Myocyte (in vitro differentiated cells): ENCODE results near the gene ARHGEF9. TPM values are rescaled to one million over a fixed set of nuclear protein-coding genes. Genes with fewer than 3 reads are reported as not detected.

Experiments
- DNase-seq: peaks from one replicate; pipeline ENCODE4 v3.0.0-alpha.2; 2012; ENCODE audit warnings: low read depth
- total RNA-seq: library from RNA; depleted of rRNA; stranded (reverse); fragments of >200 nt; gene quantifications from 2 replicates; pipeline ENCODE4 v1.2.3, GENCODE V29; 2014

ARHGEF9 gene
- total RNA-seq, 1 donor from 2014 or later = 41.9 TPM

DNA sequence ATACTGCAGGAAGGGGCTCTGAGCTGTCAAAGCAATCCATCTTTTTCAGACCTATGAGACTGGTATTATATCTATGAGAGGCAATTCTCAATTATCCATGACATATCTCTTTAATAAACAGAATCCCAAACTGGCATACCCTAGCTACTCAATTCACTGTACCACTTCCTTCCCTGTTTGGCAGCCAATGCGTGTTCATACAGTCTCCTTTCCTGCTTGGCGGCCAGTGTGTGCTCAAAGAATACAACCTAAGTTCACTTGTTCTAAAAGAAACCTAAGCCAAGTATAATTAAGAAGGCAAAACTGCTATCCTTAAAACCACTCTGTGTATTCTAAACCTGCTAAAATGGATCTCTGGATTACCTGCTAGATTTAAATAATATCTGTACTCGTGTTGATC, 38.3 kb downstream of the ARHGEF9 start:
- no peak for DNase-seq

DNA sequence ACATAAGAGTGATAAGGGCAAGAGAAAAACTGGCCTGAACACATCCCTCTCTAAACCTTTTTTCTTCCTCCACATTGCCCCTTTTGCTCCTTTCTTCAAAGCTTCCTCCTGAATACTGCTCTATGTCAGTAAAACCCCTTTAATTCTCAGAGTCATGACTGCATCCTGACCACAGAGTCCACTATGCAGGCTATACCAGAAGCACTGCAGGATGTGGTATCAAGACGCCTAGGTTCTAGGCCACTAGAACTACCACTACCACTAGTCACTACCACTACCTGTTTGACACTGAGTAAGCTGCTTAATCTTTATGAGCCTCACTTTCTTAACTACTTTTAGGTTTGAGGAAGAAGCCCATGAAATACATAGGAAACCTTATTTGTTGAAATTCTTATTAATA, 38.7 kb downstream of the ARHGEF9 start:
- no peak for DNase-seq

DNA sequence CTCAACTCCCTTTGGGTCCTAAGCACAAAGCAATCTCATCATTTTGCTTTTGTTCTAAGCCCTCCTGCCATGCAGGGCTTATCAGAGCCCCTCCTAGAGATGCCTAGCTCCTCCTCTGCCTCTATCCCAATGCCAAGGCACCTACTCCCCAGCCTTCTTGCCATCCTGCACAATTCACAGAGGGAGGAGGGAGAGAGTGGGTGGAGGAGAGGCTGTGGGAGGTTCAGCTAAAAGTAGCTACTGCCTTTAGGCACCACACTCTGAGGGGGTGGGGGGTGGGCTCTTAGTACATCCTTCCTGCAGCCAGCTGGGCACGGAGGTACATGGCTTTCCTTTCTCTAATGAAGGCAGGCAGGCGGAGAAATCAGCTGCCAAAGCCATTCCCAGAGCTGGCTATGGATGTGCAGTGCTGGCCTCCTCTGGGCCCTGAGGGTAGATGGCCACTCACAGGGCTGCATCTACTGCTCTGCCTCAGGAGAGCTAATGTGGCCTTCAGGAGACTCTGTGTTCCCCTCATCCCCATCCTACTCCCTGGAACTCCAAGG, 40.1 kb downstream of the ARHGEF9 start:
- no peak for DNase-seq

DNA sequence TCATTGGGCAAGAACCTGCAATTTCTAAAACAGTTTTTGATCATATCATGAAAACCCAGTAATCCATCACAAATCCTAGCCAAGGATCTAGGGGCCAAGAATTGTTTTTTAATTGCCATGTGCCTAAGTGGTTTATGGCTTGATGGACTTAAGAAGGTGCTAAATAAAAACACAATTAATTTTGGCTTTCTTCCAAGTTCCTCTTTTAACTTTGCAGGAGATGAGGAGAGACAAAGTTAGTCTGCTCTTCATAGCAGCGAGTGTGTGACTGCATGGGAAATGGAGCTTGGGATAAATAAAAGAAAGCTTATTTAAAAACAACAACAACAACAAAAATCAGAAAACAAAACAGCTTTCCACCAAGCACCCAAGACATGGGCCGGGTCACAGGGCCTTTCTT, 41.4 kb downstream of the ARHGEF9 start:
- no peak for DNase-seq

DNA sequence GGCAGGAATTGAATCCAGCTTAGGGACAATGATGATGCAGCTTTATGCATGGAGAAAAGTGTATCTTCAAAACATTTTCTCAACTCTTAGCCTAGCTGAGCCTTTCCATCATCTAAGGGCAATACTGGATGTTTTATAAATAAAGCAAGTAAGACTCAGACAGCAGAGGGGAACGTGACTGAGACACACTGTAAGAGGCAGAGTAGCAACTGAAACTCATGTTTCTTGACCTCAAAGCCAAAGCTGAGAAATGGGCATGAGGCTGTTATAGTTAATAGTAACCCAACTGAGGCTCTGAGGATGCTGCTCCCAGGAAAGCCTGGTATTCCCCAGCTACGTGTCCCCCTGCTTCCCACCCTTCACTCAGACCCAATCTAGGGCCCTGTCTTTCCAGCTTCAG, 44.6 kb downstream of the ARHGEF9 start:
- DNase-seq = no peak

DNA sequence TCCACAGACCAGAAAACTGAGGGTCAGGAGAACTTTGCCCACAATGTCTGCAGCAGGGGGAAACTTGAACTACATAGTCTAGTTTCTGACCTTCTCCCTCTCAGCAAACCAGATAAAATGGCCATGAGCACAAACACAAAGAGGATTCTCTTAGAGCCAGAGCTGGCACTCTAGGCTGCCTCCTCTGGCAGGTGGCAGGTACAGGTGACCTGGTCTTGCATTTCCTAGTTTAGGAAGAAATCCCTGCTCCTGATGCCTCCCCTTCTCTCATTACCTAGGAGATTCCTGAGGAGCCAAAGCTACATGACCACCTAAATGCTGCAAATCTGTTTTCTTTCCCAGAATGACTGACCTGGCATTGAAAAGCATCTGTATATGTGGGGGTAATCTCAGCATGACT, 45.1 kb downstream of the ARHGEF9 start:
- no peak for DNase-seq

DNA sequence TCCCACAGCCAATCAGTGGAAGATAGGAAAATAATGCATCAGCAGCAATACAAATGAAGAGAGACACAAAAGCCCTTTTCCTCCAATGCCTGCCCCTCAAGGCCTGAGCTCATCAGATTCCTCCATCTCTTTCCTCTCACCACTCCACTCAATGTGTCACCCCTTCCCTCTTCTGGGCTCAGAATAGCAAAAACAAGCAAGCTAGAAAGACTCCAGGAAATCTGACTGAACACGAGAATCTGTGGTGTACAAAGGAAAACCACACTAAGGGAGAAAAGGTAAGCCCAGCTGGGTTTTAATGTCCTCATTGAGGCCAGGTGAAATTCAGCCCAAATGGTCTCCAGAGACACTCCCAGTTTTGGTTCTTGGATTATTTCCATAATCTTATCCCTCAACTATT, 46.3 kb downstream of the ARHGEF9 start:
- no peak for DNase-seq

DNA sequence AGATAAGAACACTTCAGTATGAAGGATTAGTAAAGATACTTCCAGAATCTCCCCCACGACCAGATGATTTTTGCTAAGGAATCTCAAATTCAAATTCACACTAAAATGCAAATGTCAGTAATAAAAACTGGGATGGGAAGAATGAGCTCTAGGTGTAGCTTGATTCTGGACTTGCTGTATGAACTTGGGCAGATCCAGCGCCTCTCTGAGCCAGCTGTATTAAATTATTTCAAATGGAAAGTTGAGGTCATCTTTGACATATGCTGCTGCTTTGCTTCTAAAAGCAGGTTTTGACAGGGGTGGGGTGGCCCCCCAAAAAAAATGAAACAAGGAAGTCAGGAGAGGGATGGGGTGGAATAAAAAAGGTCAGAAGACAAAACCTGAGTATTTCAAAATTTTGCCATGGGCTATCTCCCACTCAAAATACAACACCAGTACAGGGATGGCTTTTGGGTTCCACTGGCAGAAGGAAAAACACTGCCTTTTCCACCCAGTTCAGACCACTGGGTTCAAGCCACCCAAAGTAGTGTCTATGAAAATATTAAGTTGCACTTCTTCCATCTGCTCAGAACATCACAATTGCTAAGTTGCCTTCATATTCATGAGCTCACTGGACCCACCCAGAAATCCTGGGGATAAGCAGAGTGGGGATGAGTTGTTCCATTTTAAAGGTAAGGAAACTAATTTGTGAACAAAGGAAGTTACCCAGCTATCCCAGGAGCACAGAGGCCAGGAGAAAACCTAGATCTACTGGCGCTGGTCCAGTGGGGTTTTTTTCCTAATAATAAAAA, 47.7 kb downstream of the ARHGEF9 start:
- DNase-seq = no peak

DNA sequence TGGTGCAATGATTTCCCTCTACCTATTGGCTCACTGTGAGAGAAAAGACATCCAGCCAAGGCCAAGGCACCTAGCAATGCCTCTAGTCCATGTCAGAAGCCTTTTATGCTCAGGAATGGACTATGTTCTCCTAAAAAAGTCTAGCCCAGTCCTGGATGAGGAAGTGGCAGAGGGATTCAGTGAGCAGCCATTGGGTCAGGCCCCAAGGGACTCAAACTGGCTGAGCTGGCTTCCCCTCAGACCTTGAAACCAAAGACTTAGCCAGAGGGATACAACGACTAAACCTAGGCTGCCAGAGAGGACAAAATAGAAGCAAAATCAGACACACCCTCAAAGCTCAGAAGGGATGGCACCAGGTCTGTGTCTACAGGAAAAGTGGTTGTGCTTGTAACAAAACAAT, 49.1 kb downstream of the ARHGEF9 start:
- DNase-seq = peak; percentile 13

DNA sequence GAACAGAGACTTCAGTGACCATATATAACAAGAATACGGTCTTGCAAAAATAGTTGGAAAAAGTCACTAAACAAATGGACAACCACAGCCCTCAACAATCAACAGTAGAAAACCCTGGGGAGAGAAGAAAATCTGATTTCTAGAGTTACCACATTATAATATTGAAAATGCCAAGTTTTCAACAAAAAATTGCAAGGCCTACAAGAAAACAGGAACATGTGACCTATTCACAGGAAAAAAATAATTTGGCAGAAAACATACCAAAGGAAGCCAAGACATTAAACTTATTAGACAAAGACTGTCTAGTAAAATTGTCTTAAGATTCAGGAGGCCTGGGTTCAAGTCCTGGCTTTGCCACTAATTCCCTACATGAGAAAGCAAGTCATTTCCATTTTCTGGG, 64.7 kb downstream of the ARHGEF9 start:
- no peak for DNase-seq

DNA sequence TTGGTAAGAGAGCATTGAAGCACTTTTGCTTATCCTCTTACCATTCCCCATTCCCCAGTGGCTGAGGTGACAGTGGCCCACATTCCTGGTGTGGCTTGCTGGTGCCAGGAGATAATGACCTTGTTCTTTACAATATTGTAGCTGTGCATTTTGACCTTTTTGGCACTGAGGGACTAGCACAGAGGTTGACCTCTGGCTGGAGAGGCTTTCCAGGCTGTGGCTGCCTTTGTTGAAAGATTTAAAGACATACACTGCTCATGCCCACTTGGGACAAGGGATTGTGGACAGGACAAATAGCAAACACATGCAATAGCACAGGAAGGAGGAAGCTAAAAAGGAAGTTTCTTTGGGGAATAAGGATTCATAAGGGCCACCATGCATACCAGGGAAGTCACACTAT, 65.4 kb downstream of the ARHGEF9 start:
- no peak for DNase-seq

DNA sequence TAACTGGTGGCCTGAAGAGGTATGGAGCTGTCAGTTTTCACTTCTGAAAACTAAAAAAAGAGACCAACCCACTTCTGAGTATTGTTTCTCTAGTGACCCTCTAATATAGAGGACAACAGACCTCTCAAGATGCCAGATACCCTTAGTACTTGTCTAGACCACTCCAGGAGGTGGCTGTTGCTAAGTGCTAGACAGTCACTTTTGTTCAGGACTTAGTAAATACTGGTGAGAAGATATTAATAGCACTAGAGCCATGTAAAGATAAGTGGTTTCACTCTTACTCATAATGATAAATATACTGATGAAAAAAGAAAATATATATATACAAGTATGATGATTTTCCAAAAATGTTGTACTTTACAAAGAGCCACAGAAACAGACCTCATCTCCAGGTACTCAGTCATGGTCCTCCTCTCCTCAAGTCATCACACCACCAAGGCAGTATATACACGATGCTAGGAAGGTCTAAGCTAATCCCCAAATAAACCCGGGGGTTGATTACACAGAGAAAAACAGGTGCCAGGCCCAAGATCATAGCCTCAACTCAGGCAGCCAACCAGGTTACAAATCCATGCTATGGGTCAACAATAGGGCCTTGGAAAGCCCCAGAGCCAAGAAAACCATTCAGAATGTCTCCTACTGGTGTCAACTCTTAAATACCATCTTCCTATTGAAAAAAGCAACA, 66.9 kb downstream of the ARHGEF9 start:
- no peak for DNase-seq

DNA sequence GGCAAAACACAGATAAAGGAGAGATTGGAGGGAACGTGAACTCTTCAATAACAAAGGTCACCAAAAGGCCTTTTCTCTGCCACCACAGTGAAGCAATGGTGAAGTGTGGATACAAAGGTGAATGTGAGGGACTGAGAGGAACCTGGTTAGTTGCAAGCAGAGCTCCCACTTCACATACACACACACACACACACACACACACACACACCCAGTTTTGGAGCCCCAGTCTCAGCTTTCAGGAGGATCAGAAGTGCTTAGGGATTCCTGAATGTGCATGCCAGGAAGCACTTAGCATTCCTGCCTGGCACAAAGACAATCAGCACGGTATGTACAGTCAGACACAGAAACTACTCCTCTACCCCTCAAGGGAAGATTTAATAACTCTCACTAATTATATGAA, 71.5 kb downstream of the ARHGEF9 start:
- DNase-seq = peak; percentile 10

DNA sequence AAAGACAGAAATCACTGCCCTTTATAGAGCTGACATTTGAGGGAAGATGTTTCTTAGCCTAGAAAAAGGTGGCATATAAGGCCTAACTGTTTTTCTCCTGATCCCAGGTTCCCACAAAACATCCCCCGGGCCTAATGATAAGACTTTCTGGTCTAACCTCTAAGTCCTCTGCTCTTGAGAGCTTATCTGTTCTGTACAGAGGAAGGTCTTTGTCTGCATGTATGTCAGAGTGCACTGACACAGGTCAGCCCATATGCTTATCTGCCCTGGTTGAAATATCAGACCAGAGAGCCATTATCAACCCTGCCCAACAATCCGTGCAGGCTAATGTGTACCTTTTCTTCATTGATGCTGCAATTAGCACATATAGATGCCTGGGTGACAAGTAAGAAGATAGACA, 76.2 kb downstream of the ARHGEF9 start:
- DNase-seq = no peak

DNA sequence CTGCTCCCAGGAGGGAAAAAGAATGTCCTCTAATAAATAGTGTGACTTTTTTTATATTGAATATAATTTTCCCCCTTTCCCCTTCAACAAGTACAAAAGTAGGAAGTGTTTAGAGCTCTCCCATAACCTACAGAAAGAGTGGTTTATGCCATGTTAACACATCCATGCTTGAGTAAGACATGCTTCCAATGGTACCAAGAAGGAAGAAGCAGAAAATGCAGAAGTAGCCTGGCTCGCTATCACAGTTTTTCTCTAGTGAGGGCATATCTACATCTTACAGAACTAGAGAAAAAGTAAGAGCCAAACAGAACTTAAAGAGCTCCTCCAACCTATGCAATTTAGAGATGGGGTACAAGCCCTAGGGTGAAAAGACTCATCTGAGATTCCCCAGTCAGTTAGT, 82.5 kb downstream of the ARHGEF9 start:
- DNase-seq = no peak

DNA sequence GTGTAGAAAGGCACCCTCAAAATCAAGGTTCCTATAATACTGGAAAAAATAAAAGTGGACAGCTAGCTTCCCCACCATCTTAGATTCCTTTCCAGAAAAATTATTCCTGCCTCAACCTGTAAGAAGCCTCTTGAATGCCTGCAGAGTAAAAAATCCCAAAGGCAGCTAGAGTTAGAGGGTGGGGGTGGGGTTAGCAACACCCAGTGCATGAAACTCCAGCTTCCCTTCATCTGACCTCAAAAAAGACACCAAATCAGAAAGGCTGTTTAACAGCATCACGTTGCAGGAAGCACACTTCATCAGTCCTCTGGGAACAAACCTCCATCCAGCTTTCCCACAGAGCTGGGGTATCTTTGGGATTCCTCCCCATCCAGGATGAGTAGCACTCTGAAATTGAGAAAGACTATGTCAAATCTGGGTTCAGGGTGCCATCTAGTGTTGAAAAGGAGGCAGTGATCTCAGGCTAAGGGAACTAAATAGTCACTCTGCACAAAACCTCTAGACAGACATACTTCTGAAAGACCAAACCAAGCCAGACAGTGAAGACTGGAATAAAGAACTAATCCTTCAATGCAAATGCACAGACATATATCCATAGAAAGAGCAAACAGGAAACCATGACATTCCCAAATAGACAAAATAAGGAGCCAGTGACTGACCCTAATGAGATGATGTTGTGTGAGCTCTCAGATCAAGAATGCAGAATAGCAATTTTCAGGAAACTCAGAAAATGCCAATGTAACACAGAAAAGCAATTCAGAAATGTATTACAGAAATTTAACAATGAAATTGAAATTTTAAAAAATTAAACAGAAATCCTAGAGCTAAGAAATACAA, 97.9 kb downstream of the ARHGEF9 start:
- DNase-seq = peak; percentile 50

DNA sequence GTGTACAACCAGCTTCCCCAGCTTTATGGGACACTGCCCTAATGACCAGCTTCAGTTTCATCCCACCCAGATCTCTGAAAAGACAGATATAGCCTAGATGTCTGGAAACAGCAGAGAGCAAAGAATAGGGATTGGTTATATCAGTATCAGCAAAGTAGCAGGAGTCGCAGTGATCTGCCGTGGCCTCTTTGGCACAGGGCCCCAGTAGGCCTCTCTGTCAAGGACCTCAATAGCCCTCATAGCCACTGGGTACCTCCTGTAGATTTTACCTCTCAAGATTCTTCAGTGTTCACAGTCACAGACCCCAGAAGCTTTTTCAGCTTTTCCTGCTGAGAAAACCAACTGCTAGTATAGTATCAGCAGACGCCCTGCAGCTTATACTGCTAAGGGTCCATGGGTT, 104.6 kb downstream of the ARHGEF9 start:
- DNase-seq = no peak

DNA sequence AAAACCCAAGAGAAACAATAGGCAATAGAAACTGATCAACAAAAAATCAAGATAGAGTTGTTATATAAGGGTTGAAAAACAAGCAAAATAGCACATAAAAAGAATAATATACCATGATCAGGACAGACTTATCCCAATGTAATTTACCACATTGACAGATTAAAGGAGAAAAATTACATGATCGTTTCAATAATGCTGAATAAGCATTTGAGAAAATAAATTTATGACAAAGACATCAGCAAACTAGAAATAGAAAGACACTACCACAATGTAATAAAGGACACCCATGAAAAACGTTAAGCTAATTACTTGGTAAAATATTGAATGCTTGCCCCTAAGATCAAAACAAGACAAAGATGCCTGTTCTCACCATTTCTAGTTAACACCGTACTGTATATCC, 105.6 kb downstream of the ARHGEF9 start:
- DNase-seq = no peak

DNA sequence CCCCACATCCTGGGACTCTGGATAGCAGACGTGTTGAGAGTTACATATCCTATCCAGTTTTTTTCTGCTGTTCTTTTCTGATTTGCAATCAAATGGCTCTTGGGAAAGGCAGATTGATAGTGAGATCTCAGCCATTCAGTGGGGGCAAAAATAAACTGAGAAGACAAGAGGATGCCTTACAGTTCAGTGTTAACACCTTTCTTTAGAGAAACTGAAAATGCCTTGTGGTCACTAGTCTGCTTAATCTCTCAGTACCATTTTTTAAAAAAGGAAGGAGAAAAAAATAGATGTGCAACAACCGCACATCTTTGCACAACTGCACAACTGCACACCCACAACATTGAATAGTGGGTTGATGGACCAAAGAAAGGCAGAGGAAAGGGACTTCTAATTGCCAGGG, 109.3 kb downstream of the ARHGEF9 start:
- no peak for DNase-seq

DNA sequence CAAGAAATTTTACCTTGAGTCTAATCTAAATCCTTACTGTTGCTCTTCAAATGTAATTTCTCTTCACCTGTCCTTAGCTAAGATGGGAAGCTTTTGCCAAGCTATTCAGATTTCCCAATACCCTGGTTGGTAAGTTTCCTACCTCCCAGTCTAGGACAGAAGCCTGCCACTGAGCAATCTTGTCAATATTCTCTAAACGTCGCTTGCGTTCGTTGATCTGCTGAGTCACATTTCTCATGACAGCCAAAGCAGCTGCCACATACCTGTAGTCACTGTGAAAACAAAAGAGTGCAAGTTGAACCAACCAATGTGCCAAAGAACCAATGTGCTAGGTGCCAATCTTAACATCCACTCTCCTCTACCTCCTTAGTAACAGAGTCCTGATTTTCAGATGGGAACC, 111.1 kb downstream of the ARHGEF9 start:
- no peak for DNase-seq

DNA sequence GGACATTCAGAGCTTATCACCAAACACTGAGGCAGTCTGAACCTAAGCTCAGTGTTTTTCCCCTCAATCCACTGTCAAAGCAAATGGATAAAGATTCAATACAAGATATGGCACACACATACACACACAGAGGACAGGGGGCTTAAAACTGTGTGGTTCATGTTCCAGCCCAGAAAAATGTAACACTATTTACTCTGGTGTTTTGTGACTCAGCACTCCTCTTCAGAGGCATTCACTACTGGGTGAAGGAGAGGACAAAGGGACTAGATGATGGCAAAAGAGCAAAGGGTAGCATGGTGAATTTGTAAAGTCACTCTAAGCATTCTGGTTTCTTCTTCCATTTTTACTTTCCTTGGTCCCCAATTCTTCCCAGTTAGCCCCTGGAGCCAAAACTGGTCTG, 120.3 kb downstream of the ARHGEF9 start:
- DNase-seq = no peak

DNA sequence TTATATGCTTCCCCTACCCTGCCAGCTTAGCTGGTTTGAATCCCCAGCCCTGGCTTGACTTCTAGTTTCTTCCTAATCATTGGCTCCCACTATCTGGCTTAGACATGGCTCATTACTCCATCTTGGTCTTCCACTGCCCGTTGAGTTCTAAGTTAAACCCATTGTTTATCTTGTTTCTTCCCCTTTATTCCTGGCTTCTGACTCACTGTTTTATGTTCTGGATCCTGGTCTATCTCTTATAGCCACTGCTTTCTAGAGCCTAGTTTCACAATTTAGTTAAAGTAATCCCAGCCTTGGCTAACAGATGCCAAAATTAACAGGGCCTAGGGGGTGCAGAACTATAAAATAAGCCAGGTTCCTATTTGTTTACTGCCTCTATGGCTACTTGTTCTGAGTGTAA, 120.9 kb downstream of the ARHGEF9 start:
- no peak for DNase-seq
